OCI-LY3 (cell line): ENCODE measurements around the gene ZC3H11A.

ENCODE experiments used
- H2AFZ ChIP-seq: fragments of 200-600, 300-600 bp; shearing (Covaris generic); 2 replicates; pipeline ENCODE4 v1.6.0; 2014; ENCODE audit warnings: antibody characterized with exemption, low read depth, low read length
- H3K27ac ChIP-seq: fragments of 200-600, 300-600 bp; sonication (generic); 2 replicates; pipeline ENCODE4 v1.5.1; 2014; ENCODE audit warnings: mild to moderate bottlenecking, low read length, moderate library complexity, mixed read lengths
- H3K27me3 ChIP-seq: fragments of 200-600, 300-600 bp; sonication (generic); 2 replicates; pipeline ENCODE4 v1.6.1; 2014; ENCODE audit warnings: low read depth, low read length, mixed read lengths
- H3K36me3 ChIP-seq: fragments of 200-600, 300-600 bp; sonication (generic); replicated peaks from 2 replicates; pipeline ENCODE3; 2014; ENCODE audit warnings: low read depth, low read length, mixed read lengths
- H3K4me1 ChIP-seq: fragments of 300-600, 200-600 bp; sonication (generic); 2 replicates; pipeline ENCODE4 v1.6.1; 2014; ENCODE audit warnings: low read length, mixed read lengths
- H3K4me2 ChIP-seq: fragments of 200-600, 300-600 bp; sonication (generic); 2 replicates; pipeline ENCODE4 v1.6.1; 2014; ENCODE audit warnings: low read length, mixed read lengths
- H3K4me3 ChIP-seq: fragments of 300-600, 200-600 bp; sonication (generic); 2 replicates; pipeline ENCODE4 v1.5.1; 2014; ENCODE audit warnings: antibody characterized with exemption, mild to moderate bottlenecking, low read length, moderate library complexity
- H3K79me2 ChIP-seq: fragments of 300-600, 200-600 bp; shearing (Covaris generic); 2 replicates; pipeline ENCODE4 v1.6.1; 2014; ENCODE audit warnings: mild to moderate bottlenecking, low read length, mixed read lengths
- H3K9ac ChIP-seq: fragments of 300-600, 200-600 bp; shearing (Covaris generic); 2 replicates; pipeline ENCODE4 v1.6.0; 2014; ENCODE audit warnings: mild to moderate bottlenecking, low read length, moderate library complexity
- H3K9me3 ChIP-seq: fragments of 200-600, 300-600 bp; shearing (Covaris generic); 2 replicates; pipeline ENCODE4 v1.6.1; 2014; ENCODE audit warnings: low read length, mixed read lengths; ENCODE audit not compliant: insufficient read depth
- H4K20me1 ChIP-seq: fragments of 200-600, 300-600 bp; sonication (generic); 2 replicates; pipeline ENCODE4 v1.6.1; 2016; ENCODE audit warnings: low read length, mixed read lengths; ENCODE audit not compliant: insufficient read depth
- EZH2phosphoT487 ChIP-seq: fragments of 200-600 bp; shearing (Covaris generic); IDR thresholded peaks from 2 replicates; pipeline ENCODE4 v1.6.1; 2018; ENCODE audit warnings: antibody characterized with exemption, mixed run types, low read depth
- TF ChIP-seq, protein P1 (sequence below): fragments of 200-600, 300-600 bp; sonication (generic); IDR thresholded peaks from 2 replicates; pipeline ENCODE4 v1.5.1; 2014; ENCODE audit warnings: antibody characterized with exemption, low read length, low read depth

ZC3H11A gene

DNA sequence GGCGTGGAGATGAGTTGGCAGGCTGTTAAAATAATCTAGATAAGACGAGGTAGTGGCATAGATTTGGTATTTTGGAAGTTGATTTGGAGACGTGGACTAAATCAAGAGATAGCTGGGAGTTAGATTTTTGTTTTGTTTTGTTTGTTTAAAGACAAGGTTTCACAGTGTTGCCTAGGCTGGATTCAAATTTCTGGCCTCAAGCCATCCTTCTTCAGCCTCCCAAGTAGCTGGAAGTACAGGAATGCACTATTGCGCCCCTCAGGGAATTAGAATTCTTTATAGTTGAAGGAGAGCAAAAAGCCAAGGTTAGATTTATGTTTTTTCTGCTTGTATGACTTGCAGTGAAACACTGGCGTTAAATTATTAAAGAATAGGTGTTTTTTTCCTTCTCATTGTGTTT, 43.7 kb downstream of the ZC3H11A start:
- H2AFZ ChIP-seq = no peak overlapping the region
- H3K4me3 ChIP-seq = no peak overlapping the region
- H3K9ac ChIP-seq = no peak overlapping the region
- H3K79me2 ChIP-seq = 0 out of 2 replicates have a peak, but pooled peaks cover 5% of the 10 kb centered on the region
- TF ChIP-seq, protein P1, sequence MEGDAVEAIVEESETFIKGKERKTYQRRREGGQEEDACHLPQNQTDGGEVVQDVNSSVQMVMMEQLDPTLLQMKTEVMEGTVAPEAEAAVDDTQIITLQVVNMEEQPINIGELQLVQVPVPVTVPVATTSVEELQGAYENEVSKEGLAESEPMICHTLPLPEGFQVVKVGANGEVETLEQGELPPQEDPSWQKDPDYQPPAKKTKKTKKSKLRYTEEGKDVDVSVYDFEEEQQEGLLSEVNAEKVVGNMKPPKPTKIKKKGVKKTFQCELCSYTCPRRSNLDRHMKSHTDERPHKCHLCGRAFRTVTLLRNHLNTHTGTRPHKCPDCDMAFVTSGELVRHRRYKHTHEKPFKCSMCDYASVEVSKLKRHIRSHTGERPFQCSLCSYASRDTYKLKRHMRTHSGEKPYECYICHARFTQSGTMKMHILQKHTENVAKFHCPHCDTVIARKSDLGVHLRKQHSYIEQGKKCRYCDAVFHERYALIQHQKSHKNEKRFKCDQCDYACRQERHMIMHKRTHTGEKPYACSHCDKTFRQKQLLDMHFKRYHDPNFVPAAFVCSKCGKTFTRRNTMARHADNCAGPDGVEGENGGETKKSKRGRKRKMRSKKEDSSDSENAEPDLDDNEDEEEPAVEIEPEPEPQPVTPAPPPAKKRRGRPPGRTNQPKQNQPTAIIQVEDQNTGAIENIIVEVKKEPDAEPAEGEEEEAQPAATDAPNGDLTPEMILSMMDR = no peak
- TF ChIP-seq EZH2phosphoT487 = no peak
- H3K36me3 ChIP-seq = peaks cover 57% of the 10 kb centered on the region
- no peaks in the 10 kb centered on the region for H3K9me3 ChIP-seq
- H3K4me1 ChIP-seq = no peaks in the 10 kb centered on the region
- H3K4me2 ChIP-seq = no peak overlapping the region
- no peak overlapping the region for H3K27ac ChIP-seq
- no peaks in the 10 kb centered on the region for H4K20me1 ChIP-seq
- H3K27me3 ChIP-seq = no peaks in the 10 kb centered on the region

DNA sequence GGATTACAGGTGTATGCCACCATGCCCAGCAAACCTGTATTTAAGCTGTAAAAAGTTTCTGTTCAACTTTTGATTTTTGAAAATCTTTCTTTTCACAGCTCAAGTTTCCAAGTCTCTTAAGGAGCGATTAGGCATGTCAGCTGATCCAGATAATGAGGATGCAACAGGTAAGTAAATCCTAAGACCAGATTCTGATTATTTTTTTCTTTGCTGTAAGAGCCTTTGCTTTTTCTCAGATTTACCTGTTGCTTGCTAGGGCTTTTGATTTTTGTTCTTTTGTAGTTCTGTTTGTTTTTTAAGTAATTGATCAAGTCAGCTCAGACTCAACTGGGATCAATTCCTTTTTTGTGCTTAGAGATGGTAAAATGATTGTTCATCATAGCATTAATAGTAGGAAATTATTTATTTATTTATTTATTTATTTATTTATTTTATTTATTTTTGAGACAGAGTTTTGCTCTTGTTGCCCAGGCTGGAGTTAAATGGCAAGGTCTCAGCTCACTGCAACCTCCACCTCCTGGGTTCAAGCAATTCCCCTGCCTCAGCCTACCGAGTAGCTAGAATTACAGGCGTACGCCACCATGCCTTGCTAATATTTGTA, 44.9 kb downstream of the ZC3H11A start:
- Histone ChIP-seq H3K4me2 (no peak overlapping the region), H3K9me3 (no peaks in the 10 kb centered on the region), H3K36me3 (peaks cover 60% of the 10 kb centered on the region), H2AFZ (no peak overlapping the region), H3K4me3 (no peak overlapping the region), H3K27ac (no peak overlapping the region), H3K9ac (no peak overlapping the region), H3K79me2 (peaks cover 9% of the 10 kb centered on the region; the same call in 1 of the 2 replicates), H3K27me3 (no peaks in the 10 kb centered on the region), H4K20me1 (no peaks in the 10 kb centered on the region), H3K4me1 (no peaks in the 10 kb centered on the region)
- TF ChIP-seq EZH2phosphoT487 = no peak
- TF ChIP-seq, protein P1 = no peak

DNA sequence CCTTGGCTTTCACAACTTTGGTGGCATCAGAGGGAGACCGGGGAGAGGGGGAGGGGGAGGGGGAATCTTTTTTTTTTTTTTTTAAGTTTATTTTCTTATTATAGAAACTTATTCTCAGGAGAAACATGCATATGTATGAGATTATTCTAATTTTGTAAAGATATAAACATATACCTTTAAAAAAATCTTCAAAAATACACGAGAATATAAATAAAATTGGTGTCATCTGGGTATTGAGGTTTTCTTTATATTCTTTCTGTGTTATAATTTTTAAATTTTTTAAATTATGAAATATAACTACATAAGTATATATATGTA, 47.1 kb downstream of the ZC3H11A start:
- H3K27me3 ChIP-seq = no peaks in the 10 kb centered on the region
- no peak overlapping the region for H3K4me2 ChIP-seq
- no peak overlapping the region for H3K4me3 ChIP-seq
- no peak for TF ChIP-seq EZH2phosphoT487
- TF ChIP-seq, protein P1 = no peak
- no peaks in the 10 kb centered on the region for H4K20me1 ChIP-seq
- peaks cover 56% of the 10 kb centered on the region for H3K36me3 ChIP-seq
- no peak overlapping the region for H2AFZ ChIP-seq
- peaks cover 9% of the 10 kb centered on the region; the same call in 1 of the 2 replicates for H3K79me2 ChIP-seq
- H3K9ac ChIP-seq = no peak overlapping the region
- H3K4me1 ChIP-seq = no peaks in the 10 kb centered on the region
- H3K9me3 ChIP-seq = no peaks in the 10 kb centered on the region
- no peak overlapping the region for H3K27ac ChIP-seq

- H3K27me3 ChIP-seq = no peaks in the 10 kb centered on the region
- TF ChIP-seq, protein P1 = no peak
- no peak for TF ChIP-seq EZH2phosphoT487
- H3K4me3 ChIP-seq = no peak overlapping the region
- H3K79me2 ChIP-seq = peaks cover 9% of the 10 kb centered on the region; the same call in 1 of the 2 replicates
- no peaks in the 10 kb centered on the region for H3K9me3 ChIP-seq
- no peak overlapping the region for H3K4me2 ChIP-seq
- H2AFZ ChIP-seq = no peak overlapping the region
- H3K9ac ChIP-seq = no peak overlapping the region
- peaks cover 53% of the 10 kb centered on the region for H3K36me3 ChIP-seq
- H4K20me1 ChIP-seq = no peaks in the 10 kb centered on the region
- no peak overlapping the region for H3K27ac ChIP-seq
- H3K4me1 ChIP-seq = no peaks in the 10 kb centered on the region
Observed at GRCh38 chr1:203843435-203843834, 48.0 kb downstream of the ZC3H11A start.
